GM19099 (cell line): ENCODE results near the gene GRIN2A.

Experiments
- POLR2A ChIP-seq: IDR thresholded peaks from 3 replicates; pipeline ENCODE4 v1.6.1; 2011; ENCODE audit warnings: low read depth; ENCODE audit not compliant: insufficient read length; ENCODE audit errors: extremely low read depth

Gene GRIN2A

GRCh38 chr16:10182222-10183053 lies at the start of gene GRIN2A:
GRIN2A (minus strand) TSS chr16:10182428; CDS start chr16:10180411, 2,017 bp downstream.
- no peak for TF ChIP-seq POLR2A

GRCh38 chr16:10231563-10231962 lies 49.3 kb upstream of the GRIN2A start:
- TF ChIP-seq POLR2A: no peak

GRCh38 chr16:10228779-10229178 lies 46.6 kb upstream of the GRIN2A start:
- no peak for TF ChIP-seq POLR2A

GRCh38 chr16:10226987-10227306 lies 44.7 kb upstream of the GRIN2A start:
- TF ChIP-seq POLR2A: no peak

GRCh38 chr16:10226141-10226986 lies 44.1 kb upstream of the GRIN2A start:
- no peak for TF ChIP-seq POLR2A

- no peak for TF ChIP-seq POLR2A
These were observed 43.4 kb upstream of the GRIN2A start for GRCh38 chr16:10225653-10226052.

GRCh38 chr16:10224850-10225249 lies 42.6 kb upstream of the GRIN2A start:
- TF ChIP-seq POLR2A: no peak

GRCh38 chr16:10220942-10221341 lies 38.7 kb upstream of the GRIN2A start:
- no peak for TF ChIP-seq POLR2A

GRCh38 chr16:10219742-10220141 lies 37.5 kb upstream of the GRIN2A start:
- no peak for TF ChIP-seq POLR2A

- TF ChIP-seq POLR2A: no peak
These were observed 36.4 kb upstream of the GRIN2A start for GRCh38 chr16:10218490-10219206.

- no peak for TF ChIP-seq POLR2A
These were observed 31.5 kb upstream of the GRIN2A start for GRCh38 chr16:10213748-10214147.

GRCh38 chr16:10210944-10211343 lies 28.7 kb upstream of the GRIN2A start:
- no peak for TF ChIP-seq POLR2A

GRCh38 chr16:10206865-10207264 lies 24.6 kb upstream of the GRIN2A start:
- no peak for TF ChIP-seq POLR2A

GRCh38 chr16:10206215-10206614 lies 24.0 kb upstream of the GRIN2A start:
- TF ChIP-seq POLR2A: no peak

GRCh38 chr16:10205688-10206087 lies 23.5 kb upstream of the GRIN2A start:
- no peak for TF ChIP-seq POLR2A
